Activated CD4-positive, alpha-beta T cell treated with anti-CD3 and anti-CD28 coated beads for 4 hours (primary cell): Measurements from ENCODE around the gene SYAP1.
"Not testable (repeated sequence)": the region's sequence is repeated elsewhere in the genome, so short reads cannot be mapped to it uniquely, and the experiment has no call there.

Source experiments
- DNase-seq, 2 donors: peaks; one replicate each; pipeline ENCODE4 v3.0.0-alpha.2; 2020

Gene SYAP1

DNA sequence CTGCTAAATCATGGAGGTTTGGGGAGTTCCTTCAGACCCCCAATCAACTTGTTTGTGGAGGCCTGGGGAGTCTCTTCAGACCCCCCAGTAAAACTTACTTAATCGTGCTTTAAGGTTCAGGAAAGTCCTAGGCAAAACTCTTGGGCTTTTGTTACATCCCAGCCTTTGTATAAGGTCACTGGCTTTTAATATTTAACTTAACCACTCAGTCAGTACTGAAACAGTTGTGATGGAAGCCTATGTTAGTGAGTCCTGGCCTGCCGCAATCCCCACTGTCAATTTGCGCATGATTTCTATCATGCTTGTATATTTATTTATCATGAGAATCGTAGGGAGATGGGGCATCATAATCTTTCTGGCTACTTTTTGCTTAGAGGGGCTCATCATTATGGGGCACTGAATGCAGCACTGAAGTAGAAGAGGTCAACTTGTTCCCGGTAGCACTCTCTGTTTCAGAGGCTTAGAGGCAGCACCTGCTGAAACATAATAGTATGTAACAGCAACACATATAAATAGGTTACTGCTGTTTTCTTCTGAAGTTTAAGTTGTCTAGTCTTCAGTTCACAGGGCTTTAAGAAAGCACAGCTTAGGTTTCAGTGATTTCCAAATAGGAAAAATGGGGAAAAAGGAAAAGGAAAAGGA, 7.1 kb downstream of the SYAP1 start:
- not testable (repeated sequence) for DNase-seq

- DNase-seq, result no peak
These were observed 8.2 kb downstream of the SYAP1 start for GRCh38 chrX:16727637-16728036.

GRCh38 chrX:16730450-16730849, 11.0 kb downstream of the SYAP1 start:
- no peak for DNase-seq

DNA sequence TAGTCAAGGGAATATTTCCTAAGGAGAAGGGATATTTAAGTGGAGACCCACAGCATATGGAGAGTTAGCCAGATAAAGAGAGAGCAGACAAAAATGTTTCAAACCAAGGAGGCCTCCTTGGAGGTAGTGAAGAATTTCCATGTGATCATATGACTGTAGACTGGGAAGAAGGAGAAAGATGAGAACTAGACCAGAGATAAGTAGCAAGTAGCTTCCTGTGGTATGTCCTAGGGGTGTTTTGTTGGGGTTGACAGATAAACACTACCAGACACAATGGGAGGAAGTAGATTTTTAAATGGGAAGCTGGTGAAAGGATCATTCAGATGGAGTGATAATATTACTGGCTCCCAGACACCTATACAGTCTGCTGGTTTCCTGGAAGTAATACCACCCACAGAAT, 13.6 kb downstream of the SYAP1 start:
- DNase-seq, result no peak

DNA sequence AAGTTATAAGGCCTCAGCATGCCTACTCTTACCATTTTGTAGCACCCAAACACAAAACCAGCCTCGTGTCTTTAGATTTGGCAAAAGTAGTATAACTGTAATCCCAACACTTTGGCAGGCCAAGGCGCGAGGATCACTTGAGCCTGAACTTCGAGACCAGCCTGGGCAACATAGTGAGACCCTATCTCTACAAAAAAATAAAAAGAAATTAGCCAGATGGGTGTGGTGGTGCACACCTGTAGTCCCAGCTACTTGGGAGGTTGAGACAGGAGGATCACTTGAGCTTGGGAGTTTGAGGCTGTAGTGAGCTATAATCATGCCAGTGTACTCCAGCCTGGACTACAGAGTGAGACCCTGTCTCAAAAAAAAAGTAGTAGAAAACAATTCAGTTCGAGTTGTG, 17.6 kb downstream of the SYAP1 start:
- DNase-seq, result no peak

GRCh38 chrX:16739574-16739973, 20.2 kb downstream of the SYAP1 start:
- no peak for DNase-seq

- no peak for DNase-seq
These were observed 24.4 kb downstream of the SYAP1 start for GRCh38 chrX:16743604-16744325.

DNA sequence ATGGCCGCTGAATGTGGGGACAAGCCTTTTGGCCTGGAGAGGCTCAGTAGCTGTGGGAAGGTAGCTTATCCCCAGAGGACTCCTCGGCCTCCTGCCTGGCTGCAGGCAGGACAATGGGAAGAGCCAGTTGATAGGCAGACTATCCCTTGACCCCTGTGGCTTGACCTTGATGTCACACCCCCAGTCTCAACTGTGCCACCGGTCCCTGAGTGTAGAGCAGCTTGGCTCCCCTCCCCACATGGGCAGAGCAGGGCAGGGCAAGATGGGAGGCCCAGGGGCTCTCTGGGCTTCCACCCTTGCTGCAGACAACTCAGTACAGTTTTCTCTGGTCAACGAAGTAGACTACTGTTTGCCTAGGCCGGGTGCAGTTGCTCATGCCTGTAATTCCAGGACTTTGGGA, 25.7 kb downstream of the SYAP1 start:
- no peak for DNase-seq

DNA sequence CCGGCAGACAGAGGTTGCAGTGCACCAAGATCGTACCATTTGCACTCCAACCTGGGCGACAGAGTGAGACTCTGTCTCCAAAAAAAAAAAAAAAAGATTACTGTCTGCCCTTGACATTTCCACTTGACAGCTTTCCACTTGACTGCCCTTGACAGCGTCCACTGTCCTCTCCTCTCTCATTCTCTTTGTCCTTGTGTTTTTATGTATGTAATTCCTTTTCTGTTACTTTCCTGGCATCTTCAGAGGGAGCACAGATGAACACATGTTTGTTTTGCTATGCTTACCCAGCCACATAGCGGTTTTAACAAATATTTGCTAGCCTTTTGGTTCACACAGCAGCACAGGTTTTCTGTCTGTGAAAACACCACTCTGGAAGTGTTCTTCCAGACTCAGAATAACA, 26.2 kb downstream of the SYAP1 start:
- no peak for DNase-seq

GRCh38 chrX:16748425-16748824, 29.0 kb downstream of the SYAP1 start:
- DNase-seq, result no peak

- no peak for DNase-seq
These were observed 30.7 kb downstream of the SYAP1 start for GRCh38 chrX:16750136-16750535.

DNA sequence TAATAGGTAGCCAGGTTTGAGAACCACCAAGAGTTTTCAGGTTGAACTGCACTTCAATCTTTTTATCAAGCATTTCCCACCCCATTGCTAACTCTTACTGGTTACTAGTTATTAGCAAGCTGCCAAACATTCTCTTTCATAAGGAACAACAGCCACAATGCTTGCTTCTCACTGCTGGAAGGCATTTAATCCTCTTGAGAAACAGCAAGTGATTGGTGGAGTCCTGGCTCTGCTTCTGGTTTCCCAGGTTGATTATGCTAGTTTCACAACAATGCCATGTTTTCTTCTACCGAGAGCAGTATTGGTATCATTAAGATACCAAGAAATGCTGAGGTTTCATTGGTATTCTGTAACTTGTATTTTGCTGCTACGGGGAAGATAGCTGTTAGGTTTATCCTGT, 34.6 kb downstream of the SYAP1 start:
- no peak for DNase-seq

GRCh38 chrX:16756724-16757123, 37.3 kb downstream of the SYAP1 start:
- no peak for DNase-seq

GRCh38 chrX:16761500-16761899, 42.1 kb downstream of the SYAP1 start:
- not testable (repeated sequence) for DNase-seq

- DNase-seq, result no peak
These were observed 43.2 kb downstream of the SYAP1 start for GRCh38 chrX:16762579-16762978.

DNA sequence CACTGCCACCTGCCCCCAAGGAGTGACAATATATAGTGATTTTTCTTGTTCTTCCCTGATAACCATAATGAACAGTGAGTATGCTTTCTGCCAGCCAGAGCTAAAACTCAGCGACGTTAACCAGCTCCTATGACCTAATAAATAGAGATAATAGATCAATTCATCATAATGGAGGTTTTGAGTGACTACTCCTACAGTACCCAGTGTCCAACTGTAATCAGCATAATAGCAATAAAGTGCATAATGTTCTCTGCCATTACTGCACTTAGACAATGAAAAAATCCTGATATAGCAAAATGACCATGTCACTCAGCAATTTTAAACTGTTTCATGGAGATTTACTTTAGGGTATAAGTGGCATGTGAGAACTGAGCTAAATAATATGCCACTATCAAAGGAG, 46.2 kb downstream of the SYAP1 start:
- no peak for DNase-seq

DNA sequence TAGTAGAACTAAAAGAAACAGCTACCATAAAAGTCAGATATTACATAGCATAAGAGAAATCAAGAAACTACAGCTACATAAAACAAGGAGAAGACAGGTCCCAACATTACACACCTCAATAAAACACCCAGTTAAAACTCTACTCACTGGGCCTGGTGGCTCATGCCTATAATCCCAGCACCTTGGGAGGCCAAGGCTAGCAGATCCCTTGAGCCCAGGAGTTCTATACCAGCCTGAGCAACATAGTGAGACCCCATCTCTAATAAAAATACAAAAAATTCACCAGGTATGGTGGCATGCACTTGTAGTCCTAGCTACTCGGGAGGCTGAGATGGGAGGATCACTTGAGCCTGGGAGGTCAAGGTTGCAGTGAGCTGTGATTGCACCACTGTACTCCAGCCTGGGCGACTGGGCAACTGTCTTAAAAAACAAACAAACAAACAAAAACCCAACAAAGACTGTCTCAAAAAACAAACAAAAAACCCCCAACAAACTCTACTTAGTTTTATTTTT, 51.6 kb downstream of the SYAP1 start:
- no peak for DNase-seq

- no peak for DNase-seq
These were observed 52.3 kb downstream of the SYAP1 start for GRCh38 chrX:16771483-16772398.

- no peak for DNase-seq
These were observed 53.0 kb downstream of the SYAP1 start for GRCh38 chrX:16772460-16772859.

GRCh38 chrX:16774746-16775145, 55.3 kb downstream of the SYAP1 start:
- no peak for DNase-seq

DNA sequence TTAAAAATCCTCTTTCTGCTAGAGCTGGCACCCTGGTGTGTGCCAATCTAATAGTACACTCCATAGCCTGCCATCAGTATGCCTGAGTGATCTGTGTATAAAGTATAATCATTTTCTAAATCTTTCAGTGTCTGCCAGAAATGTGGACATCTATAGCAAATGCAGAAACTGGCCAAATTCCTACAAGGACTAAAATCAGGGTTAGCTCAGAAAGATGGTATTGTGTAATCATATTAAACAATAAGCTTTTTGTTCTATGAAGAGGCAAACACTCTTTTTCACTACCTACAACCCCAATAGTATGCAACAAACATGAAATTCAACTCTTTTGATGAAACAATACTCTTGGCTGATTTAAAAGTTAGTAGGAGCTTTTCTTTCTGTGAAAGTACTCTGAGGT, 59.1 kb downstream of the SYAP1 start:
- DNase-seq, result no peak

GRCh38 chrX:16778993-16779392, 59.6 kb downstream of the SYAP1 start:
- no peak for DNase-seq

GRCh38 chrX:16779815-16780214, 60.4 kb downstream of the SYAP1 start:
- DNase-seq, result not testable (repeated sequence)

GRCh38 chrX:16783452-16783851, 64.0 kb downstream of the SYAP1 start:
- no peak for DNase-seq
